ENCODE data around the gene GTF2IRD1.
A peak's percentile ranks its signal among the peaks of the same experiment; 100 is the strongest.
"Not testable (repeated sequence)": the region's sequence is repeated elsewhere in the genome, so short reads cannot be mapped to it uniquely, and the experiment has no call there.

The GTF2IRD1 gene

DNA sequence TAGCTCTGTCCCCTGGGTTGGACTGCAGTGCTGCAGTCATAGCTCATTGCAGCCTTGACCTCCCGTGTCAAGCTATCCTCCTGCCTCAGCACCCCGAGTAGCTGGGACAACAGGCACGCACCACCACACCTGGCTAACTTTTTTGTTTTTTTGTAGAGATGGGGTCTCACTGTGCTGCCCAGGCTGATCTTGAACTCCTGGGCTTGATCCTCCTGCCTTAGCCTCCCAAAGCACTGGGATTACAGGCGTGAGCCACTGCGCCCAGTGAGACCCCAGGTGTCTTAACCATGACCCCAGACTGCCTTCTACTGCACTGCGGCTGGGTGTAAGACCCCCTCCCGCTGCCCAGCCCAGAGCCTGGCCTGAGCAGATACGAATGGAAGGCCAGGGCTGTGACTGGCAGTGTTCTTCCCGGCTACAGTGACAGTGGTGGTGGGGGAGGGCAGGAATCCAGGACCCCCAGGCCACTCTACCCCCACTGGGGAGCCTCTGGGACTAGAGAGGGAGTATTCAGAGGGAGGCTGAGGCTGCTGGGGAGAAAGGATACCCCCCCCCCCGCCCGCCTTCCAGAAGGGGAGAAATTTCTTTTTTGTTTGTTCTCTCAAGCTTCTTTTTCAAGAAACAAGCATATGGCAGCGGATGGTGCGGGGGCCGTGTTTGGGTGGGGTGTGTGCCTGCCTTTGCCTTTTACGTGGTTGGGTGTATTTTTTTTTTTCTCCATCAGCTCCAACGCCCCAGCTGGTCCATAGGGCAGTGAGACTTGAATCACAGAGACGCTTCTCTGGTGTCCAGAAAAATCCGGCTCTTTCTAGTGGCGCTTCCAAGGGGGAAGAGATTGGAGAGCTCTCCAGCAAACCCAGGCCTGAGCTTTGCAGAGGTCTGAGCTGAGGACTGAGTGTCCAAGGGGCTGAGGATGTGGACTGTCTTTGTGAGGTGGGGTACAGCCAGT lies 36.6 kb downstream of the GTF2IRD1 start:
- Histone ChIP-seq H3K4me2 (ENCODE audit: insufficient read depth, low read length, poor library complexity, severe bottlenecking) (no peak overlapping the region), H3K79me1 (ENCODE audit: low read depth, low read length) (peaks cover 16% of the 10 kb centered on the region), H3K9ac (ENCODE audit: low read depth, low read length, poor library complexity) (no peak overlapping the region), H2BK120ac (ENCODE audit: low read depth, low read length) (no peak overlapping the region), H2BK12ac (ENCODE audit: low read length) (no peak overlapping the region), H3K27me3 (ENCODE audit: control insufficient read depth in 3 of 3, insufficient read depth in 3 of 3, low read depth in 1 of 3, low read length in 3 of 3) (no peaks in the 10 kb centered on the region), H3K9me3 (replicated peaks in 1 of 2; ENCODE audit: control insufficient read depth in 2 of 2, insufficient read depth in 1 of 2, low read depth in 1 of 2, low read length in 2 of 2) (peaks cover 0 to 7% of the 10 kb centered on the region in 2 donors), H3K4me1 (ENCODE audit: control insufficient read depth in 2 of 2, insufficient read depth in 1 of 2, low read depth in 1 of 2, low read length in 2 of 2) (peaks cover 0 to 3% of the 10 kb centered on the region in 2 donors), H3K36me3 (replicated peaks in 1 of 2; ENCODE audit: control insufficient read depth in 2 of 2, insufficient read depth in 2 of 2, low read length in 2 of 2) (peaks cover 3 to 10% of the 10 kb centered on the region in 2 donors), H3K27ac (replicated peaks; ENCODE audit: low read length) (peak overlapping the region; percentile 6), H3K4ac (ENCODE audit: low read length) (no peak overlapping the region), H2BK15ac (ENCODE audit: low read length) (no peak overlapping the region), H2AK5ac (ENCODE audit: low read depth, low read length) (no peak overlapping the region), H3K4me3 (ENCODE audit: low read length in 2 of 2) (no peak overlapping the region), H3K18ac (ENCODE audit: low read length) (peak overlapping the region; percentile 48), H4K91ac (ENCODE audit: low read depth, low read length, poor library complexity) (no peak overlapping the region), H3K23ac (ENCODE audit: low read depth, low read length, poor library complexity) (no peak overlapping the region), H2AFZ (ENCODE audit: low read length) (no peak overlapping the region), H3K14ac (ENCODE audit: low read length) (no peak overlapping the region), H2BK5ac (ENCODE audit: low read length) (no peak overlapping the region), H4K8ac (ENCODE audit: low read depth, low read length) (no peak overlapping the region)
- WGBS, 2 donors (ENCODE audit: extremely low coverage in 2 of 2, insufficient read length in 2 of 2, insufficient replicate concordance in 1 of 2) = no CpG with 5 or more reads among the region's 19 CpGs
- no peak for DNase-seq (ENCODE audit: low spot score)

GRCh38 chr7:74491490-74491889 lies 37.8 kb downstream of the GTF2IRD1 start:
- H2AK5ac ChIP-seq (ENCODE audit: low read depth, low read length); H2BK120ac ChIP-seq (ENCODE audit: low read depth, low read length); H3K9me3 ChIP-seq (replicated peaks in 1 of 2; ENCODE audit: control insufficient read depth in 2 of 2, insufficient read depth in 1 of 2, low read depth in 1 of 2, low read length in 2 of 2); H2BK5ac ChIP-seq (ENCODE audit: low read length); H2BK12ac ChIP-seq (ENCODE audit: low read length); H3K4me1 ChIP-seq (ENCODE audit: control insufficient read depth in 2 of 2, insufficient read depth in 1 of 2, low read depth in 1 of 2, low read length in 2 of 2); H3K23ac ChIP-seq (ENCODE audit: low read depth, low read length, poor library complexity); H2AFZ ChIP-seq (ENCODE audit: low read length); H4K8ac ChIP-seq (ENCODE audit: low read depth, low read length); H3K4me3 ChIP-seq (ENCODE audit: low read length in 2 of 2); H3K18ac ChIP-seq (ENCODE audit: low read length); H2BK15ac ChIP-seq (ENCODE audit: low read length); H3K27me3 ChIP-seq (ENCODE audit: control insufficient read depth in 3 of 3, insufficient read depth in 3 of 3, low read depth in 1 of 3, low read length in 3 of 3); H3K9ac ChIP-seq (ENCODE audit: low read depth, low read length, poor library complexity); H3K14ac ChIP-seq (ENCODE audit: low read length); H3K4me2 ChIP-seq (ENCODE audit: insufficient read depth, low read length, poor library complexity, severe bottlenecking); H3K4ac ChIP-seq (ENCODE audit: low read length); H3K27ac ChIP-seq (replicated peaks; ENCODE audit: low read length); H4K91ac ChIP-seq (ENCODE audit: low read depth, low read length, poor library complexity); DNase-seq (ENCODE audit: low spot score): not testable (repeated sequence)
- peaks cover 21% of the 10 kb centered on the region for H3K79me1 ChIP-seq (ENCODE audit: low read depth, low read length)
- peaks cover 6 to 10% of the 10 kb centered on the region in 2 donors for H3K36me3 ChIP-seq (replicated peaks in 1 of 2; ENCODE audit: control insufficient read depth in 2 of 2, insufficient read depth in 2 of 2, low read length in 2 of 2)
- WGBS, 2 donors (ENCODE audit: extremely low coverage in 2 of 2, insufficient read length in 2 of 2, insufficient replicate concordance in 1 of 2) = no CpG with 5 or more reads among the region's 2 CpGs

DNA sequence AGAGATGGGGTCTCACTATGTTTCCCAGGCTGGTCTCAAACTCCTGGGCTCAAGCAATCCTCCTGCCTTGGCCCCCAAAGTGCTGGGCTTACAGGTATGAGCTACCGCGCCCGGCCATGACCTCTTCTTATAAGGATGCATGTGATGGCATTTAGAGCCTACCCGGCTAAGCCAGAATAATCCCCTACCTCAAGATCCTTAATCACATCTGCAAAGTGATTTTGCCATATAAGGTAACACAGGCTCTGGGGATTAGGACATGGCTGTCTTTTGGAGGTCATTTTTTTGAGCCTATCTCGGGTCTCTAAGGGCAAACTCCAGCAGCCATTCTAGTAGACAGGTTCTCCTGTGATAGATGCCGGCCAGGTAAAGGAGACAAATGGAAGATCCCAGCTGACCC lies 39.6 kb downstream of the GTF2IRD1 start:
- H3K4me1 ChIP-seq (ENCODE audit: control insufficient read depth in 2 of 2, insufficient read depth in 1 of 2, low read depth in 1 of 2, low read length in 2 of 2) = peaks cover 0 to 6% of the 10 kb centered on the region in 2 donors

DNA sequence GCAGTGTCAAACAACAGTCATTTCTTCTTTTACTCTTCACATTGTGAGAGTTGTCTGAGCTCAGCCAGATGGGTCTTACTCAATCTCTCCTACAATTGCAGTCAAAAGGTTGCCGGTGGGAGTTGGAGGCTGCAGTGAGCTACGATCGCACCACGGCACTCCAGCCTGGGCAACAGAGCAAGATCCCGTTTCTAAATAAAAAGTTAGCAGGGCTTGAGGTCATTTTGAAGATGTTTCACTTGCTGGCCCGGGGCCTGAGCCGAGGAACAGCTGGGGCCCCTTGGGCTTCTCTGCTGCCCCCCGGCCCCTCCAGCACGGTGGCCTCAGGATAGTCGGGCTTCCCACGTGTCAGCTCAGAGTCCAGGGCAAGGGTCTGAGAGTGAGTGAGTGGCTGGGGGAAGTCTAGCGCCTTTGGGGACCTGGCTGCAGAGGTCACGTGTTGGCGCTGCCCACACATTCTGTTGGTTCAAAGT lies 40.4 kb downstream of the GTF2IRD1 start:
- Histone ChIP-seq H3K4me1 (ENCODE audit: control insufficient read depth in 2 of 2, insufficient read depth in 1 of 2, low read depth in 1 of 2, low read length in 2 of 2) (peaks cover 0 to 6% of the 10 kb centered on the region in 2 donors), H2BK15ac (ENCODE audit: low read length) (no peak overlapping the region), H3K23ac (ENCODE audit: low read depth, low read length, poor library complexity) (no peak overlapping the region), H3K4me2 (ENCODE audit: insufficient read depth, low read length, poor library complexity, severe bottlenecking) (no peak overlapping the region), H4K8ac (ENCODE audit: low read depth, low read length) (no peak overlapping the region), H3K36me3 (replicated peaks in 1 of 2; ENCODE audit: control insufficient read depth in 2 of 2, insufficient read depth in 2 of 2, low read length in 2 of 2) (peaks cover 9 to 13% of the 10 kb centered on the region in 2 donors), H3K14ac (ENCODE audit: low read length) (no peak overlapping the region), H3K27me3 (ENCODE audit: control insufficient read depth in 3 of 3, insufficient read depth in 3 of 3, low read depth in 1 of 3, low read length in 3 of 3) (no peaks in the 10 kb centered on the region), H3K4ac (ENCODE audit: low read length) (no peak overlapping the region), H2BK5ac (ENCODE audit: low read length) (no peak overlapping the region), H2BK12ac (ENCODE audit: low read length) (no peak overlapping the region), H3K27ac (replicated peaks; ENCODE audit: low read length) (no peak overlapping the region), H3K9me3 (replicated peaks in 1 of 2; ENCODE audit: control insufficient read depth in 2 of 2, insufficient read depth in 1 of 2, low read depth in 1 of 2, low read length in 2 of 2) (peaks cover 7 to 10% of the 10 kb centered on the region in 2 donors), H3K18ac (ENCODE audit: low read length) (no peak overlapping the region), H3K4me3 (ENCODE audit: low read length in 2 of 2) (no peak overlapping the region), H4K91ac (ENCODE audit: low read depth, low read length, poor library complexity) (no peak overlapping the region), H2AK5ac (ENCODE audit: low read depth, low read length) (no peak overlapping the region), H3K9ac (ENCODE audit: low read depth, low read length, poor library complexity) (no peak overlapping the region), H3K79me1 (ENCODE audit: low read depth, low read length) (peaks cover 26% of the 10 kb centered on the region), H2BK120ac (ENCODE audit: low read depth, low read length) (no peak overlapping the region), H2AFZ (ENCODE audit: low read length) (no peak overlapping the region)
- DNase-seq (ENCODE audit: low spot score) = no peak
- WGBS, 2 donors (ENCODE audit: extremely low coverage in 2 of 2, insufficient read length in 2 of 2, insufficient replicate concordance in 1 of 2) = no CpG with 5 or more reads among the region's 14 CpGs

More for the DNA sequence above, 39.6 kb downstream of the GTF2IRD1 start:
- no peak overlapping the region for H2AK5ac ChIP-seq (ENCODE audit: low read depth, low read length)
- no peak overlapping the region for H2BK5ac ChIP-seq (ENCODE audit: low read length)
- no peaks in the 10 kb centered on the region for H3K27me3 ChIP-seq (ENCODE audit: control insufficient read depth in 3 of 3, insufficient read depth in 3 of 3, low read depth in 1 of 3, low read length in 3 of 3)
- no peak overlapping the region for H3K18ac ChIP-seq (ENCODE audit: low read length)
- H2AFZ ChIP-seq (ENCODE audit: low read length) = no peak overlapping the region
- no CpG with 5 or more reads among the region's 6 CpGs for WGBS, 2 donors (ENCODE audit: extremely low coverage in 2 of 2, insufficient read length in 2 of 2, insufficient replicate concordance in 1 of 2)
- no peak overlapping the region for H2BK12ac ChIP-seq (ENCODE audit: low read length)
- H3K14ac ChIP-seq (ENCODE audit: low read length) = no peak overlapping the region
- no peak overlapping the region for H3K4ac ChIP-seq (ENCODE audit: low read length)
- H3K27ac ChIP-seq (replicated peaks; ENCODE audit: low read length) = no peak overlapping the region
- peaks cover 7% of the 10 kb centered on the region in 2 donors for H3K9me3 ChIP-seq (replicated peaks in 1 of 2; ENCODE audit: control insufficient read depth in 2 of 2, insufficient read depth in 1 of 2, low read depth in 1 of 2, low read length in 2 of 2)
- no peak overlapping the region for H3K23ac ChIP-seq (ENCODE audit: low read depth, low read length, poor library complexity)
- peaks cover 6 to 10% of the 10 kb centered on the region in 2 donors for H3K36me3 ChIP-seq (replicated peaks in 1 of 2; ENCODE audit: control insufficient read depth in 2 of 2, insufficient read depth in 2 of 2, low read length in 2 of 2)
- H3K4me3 ChIP-seq (ENCODE audit: low read length in 2 of 2) = no peak overlapping the region
- no peak overlapping the region for H3K9ac ChIP-seq (ENCODE audit: low read depth, low read length, poor library complexity)
- no peak overlapping the region for H2BK15ac ChIP-seq (ENCODE audit: low read length)
- no peak overlapping the region for H4K91ac ChIP-seq (ENCODE audit: low read depth, low read length, poor library complexity)
- no peak overlapping the region for H4K8ac ChIP-seq (ENCODE audit: low read depth, low read length)
- H2BK120ac ChIP-seq (ENCODE audit: low read depth, low read length) = no peak overlapping the region
- no peak overlapping the region for H3K4me2 ChIP-seq (ENCODE audit: insufficient read depth, low read length, poor library complexity, severe bottlenecking)
- peaks cover 25% of the 10 kb centered on the region for H3K79me1 ChIP-seq (ENCODE audit: low read depth, low read length)
- no peak for DNase-seq (ENCODE audit: low spot score)

All from neuronal stem cell (in vitro differentiated cells).